GM19025 (cell line): Measurements from ENCODE around the gene NAPA.

Source experiments
- ATAC-seq: cut with Tn5 transposase; IDR thresholded peaks from one replicate; pipeline ENCODE4 v1.9.1; 2021; ENCODE audit warnings: mild to moderate bottlenecking, low read depth, moderate library complexity; ENCODE audit not compliant: unreplicated experiment

The NAPA gene

GRCh38 chr19:47503826-47504150, 11.1 kb downstream of the NAPA start:
- no peak for ATAC-seq

- no peak for ATAC-seq
These were observed 11.6 kb downstream of the NAPA start for GRCh38 chr19:47503130-47503825.

GRCh38 chr19:47499863-47500830, 14.7 kb downstream of the NAPA start:
- ATAC-seq: no peak

GRCh38 chr19:47499371-47499770, 15.5 kb downstream of the NAPA start:
- ATAC-seq: no peak

- no peak for ATAC-seq
These were observed 16.3 kb downstream of the NAPA start for GRCh38 chr19:47498561-47498960.

- no peak for ATAC-seq
These were observed 16.9 kb downstream of the NAPA start for GRCh38 chr19:47497821-47498520.

GRCh38 chr19:47497050-47497766, 17.7 kb downstream of the NAPA start:
- no peak for ATAC-seq

- ATAC-seq: no peak
These were observed 19.1 kb downstream of the NAPA start for GRCh38 chr19:47495478-47496372.

- ATAC-seq: no peak
These were observed 20.1 kb downstream of the NAPA start for GRCh38 chr19:47494729-47495128.

- ATAC-seq: no peak
These were observed 20.7 kb downstream of the NAPA start for GRCh38 chr19:47494211-47494547.

- ATAC-seq: no peak
These were observed 21.3 kb downstream of the NAPA start for GRCh38 chr19:47493378-47494210.

GRCh38 chr19:47492571-47493377, 22.1 kb downstream of the NAPA start:
- ATAC-seq: no peak

GRCh38 chr19:47492137-47492533, 22.7 kb downstream of the NAPA start:
- ATAC-seq: no peak

- ATAC-seq: no peak
These were observed 23.3 kb downstream of the NAPA start for GRCh38 chr19:47491358-47492136.

GRCh38 chr19:47490847-47491246, 24.0 kb downstream of the NAPA start:
- ATAC-seq: no peak

- no peak for ATAC-seq
These were observed 24.8 kb downstream of the NAPA start for GRCh38 chr19:47490031-47490430.
